ENCODE data around the gene TUBB4B. TPM values are rescaled to one million over a fixed set of nuclear protein-coding genes. Genes with fewer than 3 reads are reported as not detected.

The TUBB4B gene
- total RNA-seq, 1 donor from 2014 or later = 463 TPM

DNA sequence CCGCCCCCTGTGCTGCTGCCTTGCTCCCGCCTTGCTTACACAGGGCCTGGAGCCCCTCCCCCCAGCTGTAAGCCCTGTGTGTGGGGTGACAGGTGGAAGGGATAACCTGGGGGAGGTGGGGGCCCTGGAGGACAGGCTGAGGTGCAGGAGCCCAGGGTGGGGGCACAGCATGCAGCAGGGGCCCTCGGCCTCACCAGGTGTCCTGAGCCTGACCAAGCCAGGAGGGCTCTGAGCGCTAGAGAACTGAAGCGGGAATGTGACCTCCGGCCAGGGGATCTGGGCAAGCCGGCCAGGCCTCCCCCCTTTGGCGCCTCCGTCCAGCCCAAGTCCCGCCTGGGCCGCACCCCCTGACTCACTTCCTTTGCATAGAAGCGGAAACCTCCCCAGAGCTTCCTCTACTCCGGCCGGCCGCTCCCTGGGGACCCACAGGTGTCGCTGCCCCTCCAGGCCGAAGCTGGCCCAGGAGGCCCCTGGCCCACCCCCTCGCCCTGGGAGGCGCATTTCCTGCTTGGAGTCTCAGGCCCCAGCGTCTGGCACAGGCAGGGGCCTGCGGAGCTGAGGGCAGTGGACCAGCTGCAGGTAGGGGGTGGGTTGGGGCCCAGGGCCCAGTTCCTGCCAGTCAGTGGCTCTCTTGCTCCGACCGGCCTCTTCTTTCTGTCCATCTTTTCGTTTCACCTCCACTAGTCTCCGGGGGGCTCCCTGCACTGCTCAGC lies 36.4 kb downstream of the TUBB4B start, which contains the start of gene TOR4A:
Gene TOR4A (plus strand): TSS at position 398 of the 713 bp plus-strand sequence. CDS start 964 bp downstream, outside the sequence.
- peak; percentile 88 for DNase-seq
- Histone ChIP-seq H3K9me3 (replicated peaks) (no peaks in the 10 kb centered on the region), H3K27me3 (ENCODE audit: low read depth) (peaks cover 7% of the 10 kb centered on the region), H3K27ac (replicated peaks) (peak within 1 kb of the TSS; percentile 99), H3K4me1 (peaks cover 86% of the 10 kb centered on the region), H3K4me3 (peak within 1 kb of the TSS; percentile 73), H3K36me3 (peaks cover 29% of the 10 kb centered on the region)
- intact Hi-C loops (cut with micrococcal nuclease) = no loop called here
- peak; percentile 24 for TF ChIP-seq CTCF (IDR thresholded peaks at IDR 0.05; ENCODE audit: borderline replicate concordance)

DNA sequence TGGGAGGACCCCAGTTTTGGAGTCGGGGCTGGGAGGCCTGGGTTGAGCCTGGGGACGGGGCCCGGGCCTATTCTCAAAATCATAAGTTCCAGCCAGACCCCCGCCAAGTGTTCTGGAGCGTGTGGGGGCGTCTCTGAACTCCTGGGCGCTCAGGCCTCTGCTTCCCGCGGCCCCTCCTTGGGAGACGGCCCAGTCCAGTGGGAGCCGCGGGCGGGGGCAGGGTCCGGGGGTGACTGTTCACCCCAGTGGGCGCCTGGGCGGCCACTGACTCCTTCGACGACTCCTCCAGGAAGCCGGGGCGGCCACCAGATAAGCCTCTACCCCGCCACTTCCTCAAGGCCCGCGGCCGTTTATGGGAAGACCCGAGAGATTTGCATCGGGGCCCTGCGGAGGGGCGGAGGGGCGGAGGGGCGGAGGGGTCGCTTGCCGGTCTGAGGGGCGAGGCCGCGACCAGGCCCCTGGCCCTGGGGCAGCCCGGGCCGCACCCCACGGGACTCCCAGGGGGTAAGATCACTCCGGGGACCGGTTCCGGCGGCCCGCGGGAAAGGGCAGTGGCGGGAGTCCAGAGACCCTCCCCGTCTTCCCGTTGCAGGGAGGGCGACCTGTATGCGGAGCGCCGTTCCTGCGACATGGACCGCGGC lies 37.1 kb downstream of the TUBB4B start:
- no peak for TF ChIP-seq CTCF (IDR thresholded peaks at IDR 0.05; ENCODE audit: borderline replicate concordance)
- intact Hi-C loops (cut with micrococcal nuclease) = no loop called here

GRCh38 chr9:137278721-137279711 lies 37.9 kb downstream of the TUBB4B start:
- Histone ChIP-seq H3K4me1 (peaks cover 75% of the 10 kb centered on the region), H3K27ac (replicated peaks) (peak overlapping the region; percentile 99), H3K27me3 (ENCODE audit: low read depth) (peaks cover 7% of the 10 kb centered on the region), H3K4me3 (peak overlapping the region; percentile 73), H3K9me3 (replicated peaks) (no peaks in the 10 kb centered on the region), H3K36me3 (peaks cover 30% of the 10 kb centered on the region)
- no peak for TF ChIP-seq CTCF (IDR thresholded peaks at IDR 0.05; ENCODE audit: borderline replicate concordance)
- intact Hi-C loops (cut with micrococcal nuclease) = no loop called here
- no peak for DNase-seq

More for the DNA sequence above, 37.1 kb downstream of the TUBB4B start:
- Histone ChIP-seq H3K9me3 (replicated peaks) (no peaks in the 10 kb centered on the region), H3K4me3 (peak overlapping the region; percentile 73), H3K36me3 (peaks cover 28% of the 10 kb centered on the region), H3K27ac (replicated peaks) (peak overlapping the region; percentile 99), H3K27me3 (ENCODE audit: low read depth) (peaks cover 7% of the 10 kb centered on the region), H3K4me1 (peaks cover 81% of the 10 kb centered on the region)
- DNase-seq = no peak

DNA sequence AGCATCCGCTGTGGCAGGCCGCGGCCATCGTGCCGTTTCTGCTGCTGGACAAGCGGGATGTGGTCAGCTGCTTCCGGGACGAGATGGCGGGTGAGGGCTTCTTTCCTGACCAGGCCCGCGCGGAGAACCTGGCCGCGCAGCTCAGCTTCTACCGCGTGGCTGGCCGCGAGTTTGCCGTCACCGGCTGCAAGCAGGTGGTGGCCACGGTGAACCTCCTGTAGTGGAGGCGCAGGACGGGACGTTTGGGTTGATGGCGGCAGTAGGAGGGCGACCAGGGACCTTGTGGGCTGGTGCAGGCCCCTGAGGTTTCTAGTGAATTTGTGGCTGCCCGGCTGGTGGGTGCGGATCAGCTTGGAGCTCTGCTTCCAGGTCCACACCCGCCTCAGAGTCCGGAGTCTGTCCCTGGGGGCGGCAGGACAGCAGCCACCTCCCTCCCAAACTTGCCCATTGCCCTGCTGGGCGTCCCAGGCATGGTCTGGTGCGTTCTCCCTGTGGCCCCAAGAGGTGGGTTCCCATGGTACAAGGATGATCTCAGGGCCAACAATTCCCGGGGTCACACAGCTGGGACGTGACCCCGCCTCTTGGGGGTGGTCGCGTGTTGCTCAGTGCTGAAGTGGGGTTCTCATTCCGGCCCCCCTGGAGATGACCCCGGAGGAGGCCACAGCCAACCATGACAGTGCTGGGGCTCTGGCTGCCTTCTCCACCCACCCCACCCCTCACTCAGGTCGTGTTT lies 38.8 kb downstream of the TUBB4B start:
- no peak for TF ChIP-seq CTCF (IDR thresholded peaks at IDR 0.05; ENCODE audit: borderline replicate concordance)
- intact Hi-C loops (cut with micrococcal nuclease) = no loop called here
- H3K27me3 ChIP-seq (ENCODE audit: low read depth) = peaks cover 7% of the 10 kb centered on the region

More for the DNA sequence above, 38.8 kb downstream of the TUBB4B start:
- H3K4me1 ChIP-seq = peaks cover 66% of the 10 kb centered on the region
- no peak for DNase-seq
- H3K36me3 ChIP-seq = peaks cover 31% of the 10 kb centered on the region
- peak overlapping the region; percentile 15 for H3K27ac ChIP-seq (replicated peaks)
- H3K9me3 ChIP-seq (replicated peaks) = no peaks in the 10 kb centered on the region
- no peak overlapping the region for H3K4me3 ChIP-seq
